Uterus (tissue), 4 donors: Measurements from ENCODE around the gene ACTA1. TPM values are rescaled to one million over a fixed set of nuclear protein-coding genes. Genes with fewer than 3 reads are reported as not detected.

Experiments used
- DNase-seq, 2 donors: peaks; one replicate each; pipeline ENCODE4 v3.0.0-alpha.2; 2019 to 2020
- H3K27ac ChIP-seq, 2 donors: fragments of 200-600 bp; sonication (generic); 1 replicate in 1 of 2; 2 replicates in 1 of 2; pipeline ENCODE4 v1.5.1; 2016 to 2018
- H3K27me3 ChIP-seq, 2 donors: fragments of 200-600 bp; sonication (generic); one replicate each; pipeline ENCODE4 v1.5.1; 2018 to 2019; ENCODE audit warnings: control low read depth in 1 of 2
- H3K36me3 ChIP-seq, 2 donors: fragments of 200-600 bp; sonication (generic); one replicate each; pipeline ENCODE4 v1.5.1; 2019; ENCODE audit warnings: control low read depth in 1 of 2
- H3K4me1 ChIP-seq, 2 donors: fragments of 200-600 bp; sonication (generic); one replicate each; pipeline ENCODE4 v1.5.1; 2018 to 2019; ENCODE audit warnings: control low read depth in 1 of 2
- H3K4me3 ChIP-seq, 2 donors: fragments of 200-600 bp; sonication (generic); 1 replicate in 1 of 2; 2 replicates in 1 of 2; pipeline ENCODE4 v1.5.1; 2018 to 2019; ENCODE audit warnings: mild to moderate bottlenecking in 1 of 2
- H3K9me3 ChIP-seq, 2 donors: fragments of 200-600 bp; sonication (generic); one replicate each; pipeline ENCODE4 v1.5.1; 2019; ENCODE audit warnings: control low read depth in 1 of 2
- CTCF ChIP-seq, 4 experiments: fragments of 200-600 bp in 2 of 4; fragments of 450-650 bp in 2 of 4; sonication (generic) in 2 of 4; IDR thresholded peaks; one replicate each; pipeline ENCODE4 v1.5.1; 2016 to 2019; ENCODE audit warnings: antibody characterized with exemption in 4 of 4, mild to moderate bottlenecking in 2 of 4, moderate library complexity in 1 of 4
- POLR2A ChIP-seq, 2 donors: fragments of 450-650 bp; IDR thresholded peaks; one replicate each; pipeline ENCODE4 v1.6.1; 2016; ENCODE audit warnings: antibody characterized with exemption in 2 of 2, mild to moderate bottlenecking in 1 of 2, moderate library complexity in 1 of 2
- intact Hi-C: fragments of 100-400 bp; cut with DNase I; formaldehyde crosslinking; loops from one replicate; pipeline ENCODE4 v1.15.1; 2023; ENCODE audit warnings: low total_unique reads
- total RNA-seq, 4 donors: library from RNA; depleted of rRNA in 3 of 4; stranded (reverse); fragments of >200 nt in 3 of 4; gene quantifications; one replicate each; pipeline versions ENCODE4 v1.1.0 to v1.2.4, GENCODE V29; 2014 to 2023
- donor health status: DM: yes; HTN: yes; CAD: no.

Gene ACTA1
- total RNA-seq, 4 donors from 2014 or later: 4.2 TPM; not detected in 3

- DNase-seq: no peak
- Histone ChIP-seq H3K27me3 (peaks cover 0 to 7% of the 10 kb centered on the region in 2 donors), H3K4me1 (no peaks in the 10 kb centered on the region), H3K4me3 (no peak overlapping the region), H3K27ac (no peak overlapping the region), H3K9me3 (no peaks in the 10 kb centered on the region), H3K36me3 (no peaks in the 10 kb centered on the region)
- intact Hi-C loops: no loop called here
- no peak for TF ChIP-seq CTCF (IDR thresholded peaks at IDR 0.05)
- TF ChIP-seq POLR2A (IDR thresholded peaks at IDR 0.05): no peak
These were observed 41.0 kb downstream of the ACTA1 start for GRCh38 chr1:229392936-229393335.

GRCh38 chr1:229390130-229390529 lies 43.8 kb downstream of the ACTA1 start:
- Histone ChIP-seq H3K27me3 (peaks cover 0 to 7% of the 10 kb centered on the region in 2 donors), H3K27ac (no peak overlapping the region), H3K4me1 (no peaks in the 10 kb centered on the region), H3K4me3 (no peak overlapping the region), H3K36me3 (no peaks in the 10 kb centered on the region), H3K9me3 (no peaks in the 10 kb centered on the region)
- TF ChIP-seq CTCF (IDR thresholded peaks at IDR 0.05): no peak
- no peak for TF ChIP-seq POLR2A (IDR thresholded peaks at IDR 0.05)
- DNase-seq: no peak
- intact Hi-C loops: no loop called here

GRCh38 chr1:229388897-229389580 lies 44.9 kb downstream of the ACTA1 start:
- TF ChIP-seq POLR2A (IDR thresholded peaks at IDR 0.05): no peak
- no peak for TF ChIP-seq CTCF (IDR thresholded peaks at IDR 0.05)
- DNase-seq: no peak
- no peak overlapping the region for H3K4me3 ChIP-seq
- H3K9me3 ChIP-seq: no peaks in the 10 kb centered on the region
- peaks cover 0 to under 1% of the 10 kb centered on the region in 2 donors for H3K27me3 ChIP-seq
- intact Hi-C loops: no loop called here
- no peak overlapping the region for H3K27ac ChIP-seq
- H3K36me3 ChIP-seq: no peaks in the 10 kb centered on the region
- no peaks in the 10 kb centered on the region for H3K4me1 ChIP-seq

GRCh38 chr1:229385853-229386456 lies 47.9 kb downstream of the ACTA1 start:
- H3K9me3 ChIP-seq: no peaks in the 10 kb centered on the region
- H3K4me3 ChIP-seq: no peak overlapping the region
- TF ChIP-seq POLR2A (IDR thresholded peaks at IDR 0.05): no peak
- TF ChIP-seq CTCF (IDR thresholded peaks at IDR 0.05): no peak
- no peak for DNase-seq
- H3K36me3 ChIP-seq: no peaks in the 10 kb centered on the region
- no peaks in the 10 kb centered on the region for H3K4me1 ChIP-seq
- intact Hi-C loops: no loop called here
- no peaks in the 10 kb centered on the region for H3K27me3 ChIP-seq
- no peak overlapping the region for H3K27ac ChIP-seq

GRCh38 chr1:229384822-229385221 lies 49.1 kb downstream of the ACTA1 start:
- Histone ChIP-seq H3K9me3 (no peaks in the 10 kb centered on the region), H3K27me3 (no peaks in the 10 kb centered on the region), H3K27ac (no peak overlapping the region), H3K36me3 (no peaks in the 10 kb centered on the region), H3K4me1 (no peaks in the 10 kb centered on the region), H3K4me3 (no peak overlapping the region)
- TF ChIP-seq CTCF (IDR thresholded peaks at IDR 0.05) (no peak), POLR2A (IDR thresholded peaks at IDR 0.05) (no peak)
- intact Hi-C loops: no loop called here
- no peak for DNase-seq
